Stimulated activated naive CD8-positive, alpha-beta T cell treated with anti-CD3 and anti-CD28 coated beads, Interleukin-15, amount 100 ng/mL, for 72 hours (primary cell): ENCODE data around the gene SCFD2.

ENCODE experiments used
- ATAC-seq: fragments of 150-1000 bp; cut with Tn5 transposase; 2 replicates; pipeline ENCODE4 v1.10.0; 2021; ENCODE audit warnings: mild to moderate bottlenecking, moderate library complexity
- DNase-seq, 2 donors: peaks; one replicate each; pipeline ENCODE4 v3.0.0; 2021 to 2022
- H3K27ac Mint-ChIP-seq, 2 donors: one replicate each; pipeline ENCODE4 v1.8.0; 2022; ENCODE audit warnings: mild to moderate bottlenecking in 2 of 2, mixed read lengths in 2 of 2, moderate library complexity in 2 of 2
- H3K27me3 Mint-ChIP-seq: one replicate; pipeline ENCODE4 v1.8.0; 2022; ENCODE audit warnings: mixed read lengths
- H3K4me1 Mint-ChIP-seq: one replicate; pipeline ENCODE4 v1.8.0; 2022; ENCODE audit warnings: mild to moderate bottlenecking, mixed read lengths
- H3K4me3 Mint-ChIP-seq, 2 donors: one replicate each; pipeline ENCODE4 v1.8.0; 2022; ENCODE audit warnings: mild to moderate bottlenecking in 2 of 2, mixed read lengths in 2 of 2, moderate library complexity in 1 of 2
- H3K9me3 Mint-ChIP-seq, 2 donors: one replicate each; pipeline ENCODE4 v1.8.0; 2022; ENCODE audit warnings: mixed read lengths in 2 of 2

SCFD2 gene

DNA sequence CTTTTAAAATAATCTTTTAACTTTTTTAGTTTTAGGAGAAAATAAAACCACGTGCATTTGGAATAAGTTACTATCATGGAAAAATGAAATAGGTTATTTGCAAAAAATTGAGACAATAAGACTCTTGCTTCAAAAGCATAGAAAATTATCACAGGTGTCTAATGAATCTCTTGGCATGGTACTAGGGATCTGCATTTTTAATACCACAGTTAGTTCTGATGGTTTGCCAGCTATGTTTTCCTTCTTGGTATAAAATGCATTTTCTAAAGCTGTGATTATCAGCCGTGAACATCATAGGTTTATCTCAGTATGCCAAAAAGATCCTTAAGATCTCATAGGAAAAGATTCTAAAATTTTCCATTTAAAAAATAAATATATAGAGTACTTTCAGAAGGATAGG, 419.9 kb downstream of the SCFD2 start:
- ATAC-seq (no peak), DNase-seq (no peak)
- Mint-ChIP-seq H3K9me3 (no peaks in the 10 kb centered on the region), H3K4me1 (no peaks in the 10 kb centered on the region), H3K4me3 (no peak overlapping the region), H3K27ac (no peak overlapping the region), H3K27me3 (no peaks in the 10 kb centered on the region)

GRCh38 chr4:52945326-52945898, 420.4 kb downstream of the SCFD2 start:
- no peak for ATAC-seq
- H3K4me3 Mint-ChIP-seq = no peak overlapping the region
- H3K9me3 Mint-ChIP-seq = no peaks in the 10 kb centered on the region

DNA sequence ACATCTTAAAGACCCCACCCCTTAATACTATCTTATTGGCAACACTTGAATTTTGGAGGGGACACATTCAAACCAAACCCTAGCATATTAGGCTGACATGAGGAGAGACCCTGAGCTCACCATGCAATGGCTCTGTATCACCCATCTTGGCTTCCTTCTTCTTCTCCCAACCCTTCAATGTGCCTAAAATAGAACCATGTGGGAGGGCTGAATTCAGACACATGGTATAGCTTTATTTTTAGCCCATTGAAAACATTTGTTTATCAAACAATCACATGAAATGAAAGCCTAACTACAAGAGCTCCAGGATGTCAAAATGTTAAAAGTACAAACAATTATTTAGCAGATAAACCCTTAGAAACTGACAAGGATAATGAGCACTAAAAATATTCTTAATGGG, 422.2 kb downstream of the SCFD2 start:
- Mint-ChIP-seq H3K4me3 (no peak overlapping the region), H3K27ac (no peak overlapping the region), H3K27me3 (no peaks in the 10 kb centered on the region), H3K9me3 (no peaks in the 10 kb centered on the region), H3K4me1 (no peaks in the 10 kb centered on the region)
- DNase-seq (no peak), ATAC-seq (no peak)

More at GRCh38 chr4:52945326-52945898, 420.4 kb downstream of the SCFD2 start:
- Mint-ChIP-seq H3K27ac (no peak overlapping the region), H3K4me1 (no peaks in the 10 kb centered on the region), H3K27me3 (no peaks in the 10 kb centered on the region)
- no peak for DNase-seq

DNA sequence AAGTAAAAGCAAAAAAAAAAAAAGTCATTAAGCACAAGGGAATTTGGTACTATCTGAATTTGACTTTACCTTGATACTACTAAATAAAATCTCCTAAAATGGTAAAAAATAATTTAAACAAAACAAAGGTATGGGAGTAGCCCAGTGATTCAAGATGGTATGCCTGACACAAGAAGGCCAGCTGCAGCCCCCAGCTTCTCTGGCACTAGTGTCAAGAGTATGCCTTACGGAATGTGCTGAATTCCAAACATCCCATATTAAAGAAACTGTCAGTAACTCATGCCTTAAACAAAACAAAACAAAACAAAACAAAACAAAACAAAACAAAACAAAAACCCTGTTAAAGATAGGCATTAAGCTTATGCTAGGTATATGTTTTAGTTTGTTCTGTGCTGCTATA, 422.9 kb downstream of the SCFD2 start:
- no peak for DNase-seq
- H3K4me1 Mint-ChIP-seq = no peaks in the 10 kb centered on the region
- no peak overlapping the region for H3K4me3 Mint-ChIP-seq
- no peaks in the 10 kb centered on the region for H3K9me3 Mint-ChIP-seq
- H3K27me3 Mint-ChIP-seq = no peaks in the 10 kb centered on the region
- ATAC-seq = no peak
- peak overlapping the region in 1 of 2 donors; percentile 76 for H3K27ac Mint-ChIP-seq

GRCh38 chr4:52941450-52941849, 424.4 kb downstream of the SCFD2 start:
- H3K4me3 Mint-ChIP-seq = no peak overlapping the region
- ATAC-seq (no peak), DNase-seq (no peak)
- H3K27me3 Mint-ChIP-seq = no peaks in the 10 kb centered on the region
- H3K4me1 Mint-ChIP-seq = no peaks in the 10 kb centered on the region
- no peak overlapping the region for H3K27ac Mint-ChIP-seq
- peaks cover 4 to 6% of the 10 kb centered on the region in 2 donors for H3K9me3 Mint-ChIP-seq

DNA sequence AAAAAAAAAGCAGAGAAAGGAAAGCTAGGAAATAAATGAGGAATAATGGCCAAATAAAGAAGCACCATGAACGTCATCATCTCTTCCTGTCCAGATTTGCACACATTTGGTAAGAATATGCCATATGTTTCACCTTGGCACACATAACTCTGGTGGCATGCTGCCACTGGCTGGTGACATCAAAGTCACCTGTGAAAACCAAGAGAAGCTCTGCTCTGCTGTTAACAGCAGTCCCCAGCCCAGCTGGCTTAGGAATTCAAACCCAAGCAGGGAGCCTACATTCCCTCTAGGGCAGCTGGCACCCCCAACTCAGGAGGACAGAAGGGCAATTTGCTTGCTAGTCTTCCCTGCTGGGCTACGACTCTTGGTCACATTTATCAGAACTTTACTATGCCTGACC, 426.1 kb downstream of the SCFD2 start:
- no peak for ATAC-seq
- no peak overlapping the region for H3K4me3 Mint-ChIP-seq

DNA sequence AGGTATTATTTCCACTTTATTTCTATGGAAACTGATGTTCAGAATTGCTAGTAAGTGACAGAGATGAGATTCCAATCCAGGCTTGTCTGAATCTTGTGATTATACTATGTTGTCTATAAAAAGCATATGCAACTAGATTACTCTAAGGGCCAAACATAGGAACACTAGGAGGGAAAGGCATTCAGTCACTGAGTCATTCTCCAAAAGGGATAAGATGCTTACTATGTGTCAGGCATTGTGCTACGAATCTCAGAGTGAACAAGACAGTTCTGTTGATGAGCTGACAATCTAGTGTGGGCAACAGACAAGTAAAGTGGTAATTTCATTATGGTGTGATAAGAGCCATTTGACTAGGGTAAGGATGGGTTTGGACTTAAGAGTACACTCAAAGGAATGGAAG, 426.5 kb downstream of the SCFD2 start:
- no peak overlapping the region for H3K27ac Mint-ChIP-seq
- peaks cover 7% of the 10 kb centered on the region in 2 donors for H3K9me3 Mint-ChIP-seq
- ATAC-seq (no peak), DNase-seq (no peak)
- no peaks in the 10 kb centered on the region for H3K27me3 Mint-ChIP-seq
- no peak overlapping the region for H3K4me3 Mint-ChIP-seq
- no peaks in the 10 kb centered on the region for H3K4me1 Mint-ChIP-seq

More for the DNA sequence above, 426.1 kb downstream of the SCFD2 start:
- H3K9me3 Mint-ChIP-seq = peaks cover 7% of the 10 kb centered on the region in 2 donors
- H3K4me1 Mint-ChIP-seq = no peaks in the 10 kb centered on the region
- H3K27ac Mint-ChIP-seq = no peak overlapping the region
- no peak for DNase-seq
- H3K27me3 Mint-ChIP-seq = no peaks in the 10 kb centered on the region

- H3K27ac Mint-ChIP-seq = no peak overlapping the region
These were observed 428.0 kb downstream of the SCFD2 start for GRCh38 chr4:52937829-52938228.

DNA sequence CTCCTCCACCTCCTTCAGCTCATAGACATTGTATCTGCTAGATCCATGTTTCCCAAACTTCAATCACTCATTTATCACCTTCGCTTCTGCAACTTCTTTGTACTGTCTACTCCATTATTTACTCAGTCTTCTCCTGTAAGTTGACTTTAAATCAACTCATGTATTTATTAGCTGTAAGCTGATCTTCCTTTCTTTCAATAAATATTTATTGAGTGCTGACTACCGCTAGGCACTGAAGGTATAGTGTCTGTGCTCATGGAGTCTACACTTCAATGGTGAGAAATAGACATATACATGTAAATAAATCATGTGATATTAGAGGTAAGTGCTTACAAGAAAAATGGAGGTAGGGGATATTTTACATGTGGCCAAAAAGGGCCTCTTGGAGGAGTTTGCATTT, 429.1 kb downstream of the SCFD2 start:
- Mint-ChIP-seq H3K9me3 (peaks cover 7% of the 10 kb centered on the region in 2 donors), H3K4me3 (no peak overlapping the region), H3K4me1 (no peaks in the 10 kb centered on the region), H3K27me3 (no peaks in the 10 kb centered on the region), H3K27ac (no peak overlapping the region)
- DNase-seq (no peak), ATAC-seq (no peak)

More at GRCh38 chr4:52937829-52938228, 428.0 kb downstream of the SCFD2 start:
- ATAC-seq (no peak), DNase-seq (no peak)
- Mint-ChIP-seq H3K27me3 (no peaks in the 10 kb centered on the region), H3K9me3 (peaks cover 7% of the 10 kb centered on the region in 2 donors), H3K4me1 (no peaks in the 10 kb centered on the region), H3K4me3 (no peak overlapping the region)

DNA sequence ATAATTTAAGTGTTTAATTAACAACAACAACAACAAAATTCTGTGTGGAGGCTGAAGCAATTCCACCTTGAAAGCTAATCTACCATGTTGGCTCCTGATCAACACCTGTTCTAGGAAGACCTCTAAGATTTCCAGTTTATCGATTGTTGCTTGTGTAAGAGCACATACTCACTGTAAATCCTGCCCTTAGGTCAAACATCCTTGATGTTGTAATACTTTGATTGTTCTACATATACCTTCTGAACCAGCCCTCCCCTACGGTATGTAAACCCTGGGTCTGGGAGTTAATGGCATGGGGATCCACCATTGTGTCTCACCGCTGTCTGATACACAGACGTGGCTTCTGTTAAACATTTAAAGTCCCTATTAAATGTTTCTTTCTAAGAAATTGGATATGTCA, 430.5 kb downstream of the SCFD2 start:
- no peak overlapping the region for H3K4me3 Mint-ChIP-seq
- H3K9me3 Mint-ChIP-seq = peaks cover 7% of the 10 kb centered on the region in 2 donors
- no peak for ATAC-seq
- no peaks in the 10 kb centered on the region for H3K27me3 Mint-ChIP-seq
- no peaks in the 10 kb centered on the region for H3K4me1 Mint-ChIP-seq
- H3K27ac Mint-ChIP-seq = no peak overlapping the region
- no peak for DNase-seq

GRCh38 chr4:52933738-52934137, 432.1 kb downstream of the SCFD2 start:
- H3K9me3 Mint-ChIP-seq = peaks cover 7% of the 10 kb centered on the region in 2 donors
- DNase-seq (no peak), ATAC-seq (no peak)
- no peaks in the 10 kb centered on the region for H3K27me3 Mint-ChIP-seq
- H3K4me3 Mint-ChIP-seq = no peak overlapping the region
- no peak overlapping the region for H3K27ac Mint-ChIP-seq
- H3K4me1 Mint-ChIP-seq = no peaks in the 10 kb centered on the region

- Mint-ChIP-seq H3K27me3 (no peaks in the 10 kb centered on the region), H3K4me1 (no peaks in the 10 kb centered on the region), H3K4me3 (no peak overlapping the region), H3K27ac (no peak overlapping the region), H3K9me3 (peaks cover 7% of the 10 kb centered on the region in 2 donors)
- no peak for ATAC-seq
- no peak for DNase-seq
These were observed 433.0 kb downstream of the SCFD2 start for GRCh38 chr4:52932591-52933470.

- DNase-seq (no peak), ATAC-seq (no peak)
- H3K4me3 Mint-ChIP-seq = no peak overlapping the region
- H3K27me3 Mint-ChIP-seq = no peaks in the 10 kb centered on the region
- H3K4me1 Mint-ChIP-seq = no peaks in the 10 kb centered on the region
- H3K9me3 Mint-ChIP-seq = peaks cover 0 to under 1% of the 10 kb centered on the region in 2 donors
- no peak overlapping the region for H3K27ac Mint-ChIP-seq
These were observed 434.6 kb downstream of the SCFD2 start for GRCh38 chr4:52931243-52931642.

DNA sequence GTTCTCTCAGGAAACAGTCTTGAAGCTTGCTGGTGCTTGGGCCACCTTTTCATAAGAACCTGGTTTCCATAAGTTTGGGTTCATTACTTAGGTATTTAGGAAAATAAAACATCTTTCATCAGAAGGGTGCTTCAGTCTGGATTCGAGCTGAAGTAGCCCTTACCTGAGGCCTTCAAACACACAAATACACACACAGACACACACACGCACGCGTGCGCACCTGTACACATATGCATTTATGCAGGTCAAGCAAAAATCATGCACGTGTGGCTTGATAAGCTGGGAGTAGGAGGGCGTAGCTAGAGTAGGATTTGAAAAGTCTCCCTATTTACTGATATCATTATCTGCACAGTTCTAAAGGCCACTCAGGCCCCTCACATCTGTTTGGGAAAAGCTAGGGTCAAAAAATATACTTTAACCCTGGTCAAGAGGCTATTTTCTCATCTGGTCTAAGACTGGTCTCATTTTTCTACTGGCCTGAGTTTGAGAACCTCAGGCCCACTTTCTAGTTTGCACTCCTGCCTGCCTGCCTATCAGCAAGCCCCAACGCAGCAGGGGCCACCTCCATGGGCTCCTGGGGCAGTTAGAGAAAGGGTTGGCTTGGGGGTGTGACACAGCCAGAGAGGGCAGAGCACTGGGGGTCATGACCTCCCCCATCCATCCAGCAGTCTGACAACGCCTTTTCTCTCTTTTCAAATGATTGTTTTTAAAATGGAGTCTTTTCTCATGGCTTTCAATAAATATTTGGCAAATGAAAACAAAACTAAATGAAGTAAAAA, 439.5 kb downstream of the SCFD2 start:
- no peaks in the 10 kb centered on the region for H3K9me3 Mint-ChIP-seq
- H3K4me1 Mint-ChIP-seq = no peaks in the 10 kb centered on the region
- no peaks in the 10 kb centered on the region for H3K27me3 Mint-ChIP-seq
- H3K4me3 Mint-ChIP-seq = no peak overlapping the region
- ATAC-seq = no peak
- no peak for DNase-seq
- no peak overlapping the region for H3K27ac Mint-ChIP-seq

GRCh38 chr4:52925531-52925968, 440.3 kb downstream of the SCFD2 start:
- H3K27me3 Mint-ChIP-seq = no peaks in the 10 kb centered on the region
- no peak for ATAC-seq

GRCh38 chr4:52919461-52919860, 446.4 kb downstream of the SCFD2 start:
- no peak for ATAC-seq
- no peak for DNase-seq
- Mint-ChIP-seq H3K4me1 (no peaks in the 10 kb centered on the region), H3K27me3 (no peaks in the 10 kb centered on the region), H3K27ac (no peak overlapping the region), H3K9me3 (no peaks in the 10 kb centered on the region), H3K4me3 (no peak overlapping the region)

More at GRCh38 chr4:52925531-52925968, 440.3 kb downstream of the SCFD2 start:
- DNase-seq = no peak
- no peaks in the 10 kb centered on the region for H3K4me1 Mint-ChIP-seq
- no peaks in the 10 kb centered on the region for H3K9me3 Mint-ChIP-seq
- no peak overlapping the region for H3K4me3 Mint-ChIP-seq
- peak overlapping the region in 1 of 2 donors; percentile 15 for H3K27ac Mint-ChIP-seq
